Ramos (cell line): ENCODE measurements around the gene DNAH14.
"Not testable (repeated sequence)": the region's sequence is repeated elsewhere in the genome, so short reads cannot be mapped to it uniquely, and the experiment has no call there.

Experiments
- in situ Hi-C: fragments of 300-500 bp; cut with MboI; formaldehyde crosslinking; loops from one replicate; pipeline ENCODE4 v1.14.3; 2022; ENCODE audit warnings: low sequenced_read_pairs; ENCODE audit not compliant: unreplicated experiment

DNAH14 gene

DNA sequence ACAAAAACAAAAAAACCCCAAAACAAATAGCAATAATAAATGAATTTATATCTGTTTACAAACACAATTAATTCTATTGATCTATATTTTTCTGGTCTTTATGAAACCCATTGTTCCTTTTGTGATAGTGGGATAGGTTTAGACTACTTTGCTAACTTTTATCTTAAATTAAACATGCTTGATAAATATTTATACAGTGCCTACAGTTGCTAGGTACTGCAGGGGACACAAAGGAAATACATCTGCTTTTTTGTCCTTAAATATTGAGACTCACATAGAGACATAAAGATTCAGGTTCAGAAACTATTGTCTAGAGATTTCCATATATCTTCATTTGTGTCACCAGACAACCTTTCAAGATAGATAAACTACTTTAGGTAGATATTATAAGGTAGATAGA is 8.5 kb upstream of the DNAH14 start:
- in situ Hi-C loops: no loop called here

DNA sequence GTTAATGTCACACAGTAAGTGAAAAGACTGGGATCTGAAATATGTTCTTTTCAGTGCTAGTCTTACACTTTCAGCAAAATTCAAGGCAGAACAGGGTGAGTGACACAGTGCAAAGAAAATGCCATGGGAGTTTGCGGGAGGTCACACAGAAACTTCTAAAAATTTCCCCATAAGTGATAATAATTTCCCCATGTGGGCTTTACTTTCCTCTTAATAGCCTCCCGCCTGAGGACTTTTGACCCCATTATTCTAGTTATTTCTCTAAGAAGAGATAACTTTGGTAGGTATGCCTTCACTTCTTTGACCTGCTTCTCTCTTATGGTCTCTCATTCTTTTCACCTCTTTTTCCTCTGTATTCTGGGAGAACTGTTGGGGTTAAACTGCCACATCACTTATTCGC is 8.1 kb upstream of the DNAH14 start:
- in situ Hi-C loops: no loop called here

DNA sequence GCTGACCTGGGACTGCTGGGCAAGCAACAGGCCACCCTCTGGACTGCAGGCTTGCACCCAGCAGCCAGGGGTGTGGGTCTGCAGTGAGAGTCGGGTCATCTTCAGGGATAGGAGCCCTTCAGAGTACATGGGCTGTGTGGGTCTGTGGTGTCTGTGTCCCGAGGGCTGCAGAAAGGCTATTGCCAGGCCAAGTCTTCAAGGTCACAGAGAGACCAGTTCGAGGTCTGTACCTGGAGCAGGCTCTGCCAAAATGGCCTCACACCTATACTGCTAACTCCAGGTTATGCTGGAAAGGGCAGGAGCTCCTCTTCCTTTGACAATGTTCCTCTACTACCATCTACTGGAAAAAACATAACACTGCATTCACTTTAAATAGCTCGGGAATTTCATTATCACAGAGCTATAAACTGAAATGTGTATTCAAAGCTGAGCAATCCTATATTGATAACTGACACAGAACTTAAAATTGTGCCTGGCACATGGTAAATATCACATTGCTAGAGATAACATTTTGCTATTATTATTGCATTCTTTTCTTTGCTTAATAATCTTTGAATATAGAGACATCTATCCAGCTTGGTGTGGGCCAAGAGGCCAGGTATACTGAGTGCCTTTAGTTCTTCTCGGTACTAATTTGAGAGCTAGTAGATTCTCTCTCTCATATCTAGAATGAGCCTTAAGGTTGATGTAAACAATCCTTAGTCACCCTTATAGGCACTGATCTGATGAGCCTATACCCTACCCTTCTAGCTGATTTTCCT is 6.9 kb upstream of the DNAH14 start:
- in situ Hi-C loops: no loop called here

DNA sequence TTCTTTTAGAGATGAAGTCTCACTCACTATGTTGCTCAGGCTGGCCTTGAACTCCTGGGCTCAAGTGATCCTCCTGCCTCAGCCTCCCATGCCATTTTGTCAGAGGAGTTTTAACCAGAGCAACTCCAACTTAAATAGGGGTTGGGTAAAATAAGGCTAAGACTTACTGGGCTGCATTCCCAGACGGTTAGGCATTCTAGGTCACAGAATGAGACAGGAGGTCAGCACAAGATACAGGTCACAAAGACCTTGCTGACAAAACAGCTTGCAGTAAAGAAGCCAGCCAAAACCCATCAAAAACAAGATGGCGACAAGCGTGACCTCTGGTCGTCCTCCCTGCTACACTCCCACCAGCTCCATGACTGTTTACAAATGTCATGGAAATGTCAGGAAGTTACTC is 5.7 kb upstream of the DNAH14 start:
- in situ Hi-C loops: no loop called here

DNA sequence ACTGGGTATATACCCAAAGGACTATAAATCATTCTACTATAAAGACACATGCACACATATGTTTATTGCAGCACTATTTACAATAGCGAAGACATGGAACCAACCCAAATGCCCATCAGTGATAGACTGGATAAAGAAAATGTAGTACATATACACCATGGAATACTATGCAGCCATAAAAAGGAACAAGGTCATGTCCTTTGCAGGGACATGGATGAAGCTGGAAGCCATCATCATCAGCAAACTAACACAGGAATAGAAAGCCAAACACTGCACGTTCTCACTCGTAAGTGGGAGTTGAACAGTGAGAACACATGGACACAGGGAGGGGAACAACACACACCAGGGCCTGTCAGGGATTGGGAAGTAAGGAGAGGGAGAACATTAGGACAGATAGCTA is 1.8 kb upstream of the DNAH14 start:
- in situ Hi-C loops: not testable (repeated sequence)

DNA sequence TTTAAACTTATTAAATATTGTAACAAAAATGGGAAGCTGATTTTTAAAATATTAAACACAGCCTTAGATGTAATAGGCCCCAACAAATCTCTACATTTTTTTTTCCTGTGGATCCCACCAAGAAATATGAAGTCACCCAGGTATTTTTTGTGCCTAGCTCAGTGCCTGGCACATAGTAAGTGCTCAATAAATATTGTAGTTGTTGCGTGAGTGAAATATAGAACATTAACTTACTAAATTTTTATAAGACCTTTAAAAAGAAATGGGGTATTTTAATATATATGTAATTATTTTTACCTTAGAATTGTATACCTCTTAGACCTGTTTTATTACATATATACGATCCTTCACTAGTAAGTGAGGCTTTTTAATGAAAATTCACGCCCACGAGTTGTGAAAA is 569 bp upstream of the DNAH14 start:
- in situ Hi-C loops: no loop called here

DNA sequence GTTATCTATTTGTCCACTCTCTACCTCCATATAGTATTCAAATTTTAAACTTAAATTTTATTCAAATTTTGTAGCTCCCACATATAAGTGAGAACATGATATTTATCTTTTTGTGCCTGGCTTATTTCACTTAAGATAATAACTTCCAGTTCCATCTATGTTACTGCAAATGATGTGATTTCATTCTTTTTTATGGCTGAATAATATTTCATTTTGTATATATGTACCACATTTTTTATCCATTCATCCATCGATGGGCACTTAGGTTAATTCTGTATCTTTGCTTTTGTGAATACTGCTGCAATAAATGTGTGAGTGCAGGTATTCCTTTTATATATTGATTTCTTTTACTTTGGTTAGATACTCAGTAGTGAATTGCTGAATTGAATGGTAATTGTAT is 2.1 kb downstream of the DNAH14 start:
- in situ Hi-C loops: no loop called here

DNA sequence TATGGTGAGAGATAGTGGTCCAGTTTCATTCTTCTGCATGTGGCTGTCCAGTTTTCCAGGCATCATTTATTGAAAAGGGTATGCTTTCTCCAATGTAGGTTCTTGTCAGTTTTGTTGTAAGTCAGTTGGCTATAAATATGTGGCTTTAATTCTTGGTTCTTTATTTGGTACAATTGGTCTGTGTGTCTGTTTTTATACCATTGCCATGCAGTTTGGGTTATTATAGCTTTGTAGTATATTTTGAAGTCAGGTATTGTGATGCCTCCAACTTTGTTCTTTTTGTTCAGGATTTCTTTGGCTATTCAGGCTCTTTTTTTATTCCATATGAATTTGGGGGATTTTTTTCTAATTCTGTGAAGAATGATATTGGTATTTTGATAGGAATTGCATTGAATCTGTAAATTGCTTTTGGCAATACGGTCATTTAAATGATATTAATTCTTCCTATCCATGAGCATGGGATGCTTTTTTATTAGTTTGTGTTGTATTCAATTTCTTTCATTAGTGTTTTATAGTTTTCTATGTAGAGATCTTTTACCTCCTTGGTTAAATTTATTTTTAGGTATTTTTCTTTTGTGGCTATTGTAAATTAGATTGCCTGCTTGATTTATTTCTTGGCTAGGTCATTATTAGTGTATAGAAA is 3.3 kb downstream of the DNAH14 start:
- in situ Hi-C loops: no loop called here

DNA sequence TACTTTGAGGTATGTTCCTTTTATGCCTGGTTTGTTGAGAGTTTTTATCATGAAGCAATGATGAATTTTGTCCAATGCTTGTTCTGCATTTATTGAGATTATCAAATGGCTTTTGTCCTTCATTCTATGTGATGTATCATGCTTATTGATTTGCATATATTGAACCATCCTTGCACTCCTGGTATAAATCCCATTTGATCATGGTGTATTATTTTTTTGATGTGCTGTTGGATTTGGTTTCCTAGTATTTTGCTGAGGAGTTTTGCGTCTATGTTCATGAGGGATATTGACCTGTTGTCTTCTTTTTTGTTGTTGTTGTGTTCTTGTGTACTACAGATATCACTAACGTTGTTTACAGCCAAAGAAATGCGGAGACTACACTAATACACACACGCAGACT is 4.1 kb downstream of the DNAH14 start:
- in situ Hi-C loops: no loop called here

DNA sequence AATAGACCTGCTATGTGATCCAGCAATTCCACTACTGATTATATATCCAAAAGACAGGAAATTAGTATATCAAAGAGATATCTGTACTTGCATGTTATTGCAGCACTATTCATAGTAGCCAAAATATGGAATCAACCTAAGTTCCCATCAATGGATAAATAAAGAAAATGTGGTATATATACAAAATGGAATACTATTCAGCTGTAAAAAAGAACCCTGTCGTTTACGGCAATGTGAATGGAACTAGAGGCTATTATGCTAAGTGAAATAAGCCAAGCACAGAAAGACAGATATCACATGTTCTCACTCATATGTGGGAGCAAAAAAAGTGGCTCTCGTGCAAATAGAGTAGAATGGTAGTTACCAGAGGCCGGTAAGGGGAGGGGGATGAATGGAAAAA is 9.2 kb downstream of the DNAH14 start:
- in situ Hi-C loops: no loop called here

DNA sequence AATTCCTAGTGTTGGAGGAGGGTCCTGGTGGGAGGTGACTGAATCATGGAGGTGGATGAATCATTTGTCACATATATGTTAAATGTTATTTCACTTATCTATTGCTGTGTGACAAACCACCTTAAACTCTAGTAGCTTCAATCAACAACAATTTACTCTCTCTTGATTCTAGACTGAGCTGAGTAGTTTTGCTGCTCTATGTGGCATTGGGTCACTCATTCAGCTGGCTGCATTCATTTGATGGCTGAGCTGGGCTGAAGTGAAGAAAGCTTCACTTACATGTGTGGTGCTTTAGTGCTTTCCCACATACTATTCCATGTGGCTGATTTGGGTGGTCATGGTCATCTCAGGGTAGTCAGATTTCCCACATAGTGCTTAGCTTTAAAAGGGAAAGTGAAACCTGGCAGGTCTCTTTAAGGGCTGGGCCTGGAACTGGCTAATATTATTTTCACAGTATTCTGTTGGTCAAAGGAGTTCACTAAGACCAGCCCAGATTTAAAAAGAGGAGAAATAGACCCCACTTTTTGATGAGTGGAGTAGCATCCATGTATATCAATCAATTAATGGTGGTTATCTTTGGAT is 10.5 kb downstream of the DNAH14 start:
- in situ Hi-C loops: no loop called here

DNA sequence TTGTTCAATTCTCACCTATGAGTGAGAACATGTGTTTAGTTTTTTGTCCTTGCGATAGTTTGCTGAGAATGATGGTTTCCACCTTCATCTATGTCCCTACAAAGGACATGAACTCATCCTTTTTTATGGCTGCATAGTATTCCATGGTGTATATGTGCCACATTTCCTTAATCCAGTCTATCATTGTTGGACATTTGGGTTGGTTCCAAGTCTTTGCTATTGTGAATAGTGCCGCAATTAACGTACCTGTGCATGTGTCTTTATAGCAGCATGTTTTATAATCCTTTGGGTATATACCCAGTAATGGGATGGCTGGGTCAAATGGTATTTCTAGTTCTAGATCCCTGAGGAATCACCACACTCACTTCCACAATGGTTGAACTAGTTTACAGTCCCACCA is 11.3 kb downstream of the DNAH14 start:
- in situ Hi-C loops: not testable (repeated sequence)

DNA sequence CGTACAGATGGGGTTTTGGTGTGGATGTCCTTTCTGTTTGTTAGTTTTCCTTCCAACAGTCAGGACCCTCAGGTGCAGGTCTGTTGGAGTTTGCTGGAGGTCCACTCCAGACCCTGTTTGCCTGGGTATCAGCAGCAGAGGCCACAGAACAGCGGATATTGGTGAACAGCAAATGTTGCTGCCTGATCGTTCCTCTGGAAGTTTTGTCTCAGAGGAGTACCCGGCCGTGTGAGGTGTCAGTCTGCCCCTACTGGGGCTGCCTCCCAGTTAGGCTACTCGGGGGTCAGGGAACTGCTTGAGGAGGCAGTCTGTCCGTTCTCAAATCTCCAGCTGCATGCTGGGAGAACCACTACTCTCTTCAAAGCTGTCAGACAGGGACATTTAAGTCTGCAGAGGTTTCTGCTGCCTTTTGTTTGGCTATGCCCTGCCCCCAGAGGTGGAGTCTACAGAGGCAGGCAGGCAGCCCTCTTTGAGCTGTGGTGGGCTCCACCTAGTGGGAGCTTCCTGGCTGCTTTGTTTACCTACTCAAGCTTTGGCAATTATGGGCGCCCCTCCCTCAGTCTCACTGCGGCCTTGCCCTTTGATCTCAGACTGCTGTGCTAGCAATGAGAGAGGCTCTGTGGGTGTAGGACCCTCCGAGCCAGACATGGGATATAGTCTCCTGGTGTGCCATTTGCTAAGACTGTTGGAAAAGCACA is 16.3 kb downstream of the DNAH14 start:
- in situ Hi-C loops: not testable (repeated sequence)

DNA sequence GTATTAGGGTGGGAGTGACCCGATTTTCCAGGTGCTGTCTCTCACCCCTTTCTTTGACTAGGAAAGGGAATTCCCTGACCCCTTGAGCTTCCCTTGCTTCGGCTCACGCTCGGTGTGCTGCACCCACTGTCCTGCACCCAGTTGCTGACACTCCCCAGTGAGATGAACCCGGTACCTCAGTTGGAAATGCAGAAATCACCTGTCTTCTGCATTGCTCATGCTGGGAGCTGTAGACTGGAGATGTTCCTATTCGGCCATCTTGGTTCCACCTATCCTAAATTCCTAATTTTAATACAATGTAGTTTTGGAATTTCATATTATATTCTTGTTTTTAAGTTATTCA is 16.8 kb downstream of the DNAH14 start:
- in situ Hi-C loops: not testable (repeated sequence)

DNA sequence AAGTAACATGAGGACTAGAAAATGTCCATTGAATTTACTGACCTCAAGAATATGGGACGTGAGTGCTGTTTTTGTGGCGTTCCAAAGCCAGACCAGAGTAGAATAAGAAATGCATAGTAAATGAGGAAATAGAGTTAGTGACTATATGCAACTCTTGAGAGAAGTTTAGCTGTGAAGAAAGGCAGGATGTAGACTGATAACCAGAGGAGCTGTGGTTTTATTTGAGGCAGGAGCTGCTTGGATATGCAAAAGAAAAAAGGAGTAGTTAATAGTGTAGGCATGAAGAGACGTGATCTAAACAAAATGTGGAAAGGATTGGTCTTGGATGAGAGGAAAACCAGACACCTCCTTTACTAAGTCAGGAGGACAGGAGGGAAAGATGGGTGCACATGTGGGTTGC is 28.2 kb downstream of the DNAH14 start:
- in situ Hi-C loops: no loop called here

DNA sequence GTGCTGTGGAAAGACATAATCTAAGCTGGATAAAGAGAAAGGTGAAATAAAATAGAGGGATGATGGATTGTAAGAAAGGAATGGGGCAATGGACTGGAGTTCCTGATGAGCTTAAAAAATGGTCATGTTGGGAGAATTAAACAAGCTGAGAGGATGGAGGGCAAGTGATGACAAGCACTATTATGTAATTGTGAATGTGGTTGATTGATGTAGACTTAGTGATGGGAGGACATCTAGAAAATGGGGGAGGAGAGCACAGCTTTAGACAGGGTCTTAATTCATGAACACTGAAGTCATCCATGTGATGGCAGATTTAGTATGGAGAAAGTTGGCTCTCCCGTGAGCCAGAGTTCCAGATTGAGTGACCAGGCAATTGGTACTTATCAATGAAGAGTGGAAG is 29.0 kb downstream of the DNAH14 start:
- in situ Hi-C loops: no loop called here

DNA sequence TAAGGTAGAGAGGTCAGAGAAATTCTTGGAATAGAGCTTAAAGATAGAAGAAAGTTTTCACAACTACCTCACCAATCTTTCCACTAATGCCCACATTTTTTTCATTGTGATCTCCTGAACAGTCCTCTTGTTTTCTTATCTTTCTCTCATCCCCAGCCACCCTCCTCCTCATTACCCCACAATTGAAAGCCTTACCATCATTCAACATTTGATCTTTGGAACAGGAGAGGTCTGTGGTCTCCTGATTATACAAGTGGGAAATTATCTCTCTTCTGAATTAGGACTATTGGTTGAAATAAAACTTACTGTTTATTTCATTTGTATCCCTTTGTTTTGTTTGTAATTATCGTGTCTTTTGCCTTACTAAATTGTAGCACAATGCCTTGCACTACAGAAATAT is 29.6 kb downstream of the DNAH14 start:
- in situ Hi-C loops: no loop called here

DNA sequence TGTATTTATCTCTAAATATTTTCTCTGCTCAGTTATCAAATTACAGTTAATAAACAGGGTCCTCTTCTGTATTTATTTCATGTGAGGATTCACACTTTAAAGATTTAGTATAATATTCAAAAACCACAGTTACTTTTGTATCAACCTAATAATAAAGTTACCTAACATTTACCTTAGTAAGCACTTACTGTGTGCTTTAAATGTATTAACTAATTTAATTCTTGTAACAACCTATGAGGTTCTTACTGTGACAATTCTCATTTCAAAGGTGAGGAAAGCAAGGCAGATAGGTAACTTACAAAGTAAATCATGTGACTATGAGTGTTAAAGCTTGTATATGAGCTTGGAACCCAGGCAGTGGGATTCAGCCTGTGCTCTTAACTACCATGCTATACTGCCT is 30.2 kb downstream of the DNAH14 start:
- in situ Hi-C loops: no loop called here

DNA sequence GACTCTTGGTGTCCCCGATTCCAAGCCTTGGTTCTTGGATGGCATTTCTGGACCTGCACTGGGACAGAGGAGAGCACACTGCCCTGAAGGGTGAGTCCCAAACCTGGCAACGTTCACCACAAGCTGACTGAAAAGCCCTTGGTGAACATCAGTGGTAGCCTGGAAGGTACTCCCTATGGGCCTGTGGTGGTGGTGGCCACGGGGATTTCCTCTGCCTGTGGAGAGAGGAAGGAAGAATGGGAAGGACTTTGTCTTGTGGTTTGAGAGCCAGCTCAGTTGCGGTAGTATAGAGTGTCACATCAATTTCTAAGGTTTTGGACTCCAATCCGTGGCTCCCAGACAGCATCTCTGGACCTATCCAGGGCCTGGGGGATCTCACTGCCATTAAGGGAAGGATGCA is 50.7 kb downstream of the DNAH14 start:
- in situ Hi-C loops: no loop called here

DNA sequence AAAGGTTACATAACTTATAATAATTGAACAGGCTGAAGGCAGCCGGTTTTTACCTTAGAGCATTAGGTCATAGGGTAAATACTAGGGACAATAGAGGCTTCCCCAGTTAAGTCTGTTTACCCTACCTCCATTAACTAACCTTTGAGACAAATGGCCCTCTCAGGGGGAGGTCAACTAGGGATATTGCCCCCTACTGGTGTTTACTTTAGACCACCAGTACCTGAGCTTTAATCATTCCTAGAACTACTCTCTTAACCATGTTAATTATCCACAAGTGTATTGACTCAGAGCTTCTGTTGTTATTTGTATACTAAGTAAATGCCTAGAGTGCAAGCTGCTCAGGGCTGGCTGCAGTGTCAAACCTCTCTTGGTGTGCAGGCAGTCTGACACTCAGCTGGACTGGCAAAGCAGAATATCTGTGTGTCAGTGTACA is 52.5 kb downstream of the DNAH14 start:
- in situ Hi-C loops: not testable (repeated sequence)

DNA sequence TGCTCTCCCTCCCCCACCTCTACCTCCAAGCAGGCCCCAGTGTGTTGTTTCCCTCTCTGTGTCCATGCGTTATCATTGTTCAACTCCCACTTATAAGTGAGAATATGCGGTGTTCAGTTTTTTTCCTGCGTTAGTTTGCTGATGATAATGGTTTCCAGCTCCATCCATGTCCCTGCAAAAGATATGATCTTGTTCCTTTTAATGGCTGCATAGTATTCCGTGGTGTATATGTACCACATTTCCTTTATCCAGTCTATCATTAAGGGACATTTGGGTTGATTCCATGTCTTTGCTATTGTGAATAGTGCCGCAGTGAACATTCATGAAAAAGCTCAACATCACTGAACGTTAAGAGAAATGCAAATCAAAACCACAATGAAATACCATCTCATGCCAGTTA is 58.6 kb downstream of the DNAH14 start:
- in situ Hi-C loops: no loop called here
